Heart right ventricle (tissue), 16 donors: ENCODE measurements around the gene MATCAP1. TPM values are rescaled to one million over a fixed set of nuclear protein-coding genes. Genes with fewer than 3 reads are reported as not detected.

ENCODE experiments used
- ATAC-seq, 8 donors: fragments of 200-7000 bp; cut with Tn5 transposase; one replicate each; pipeline ENCODE4 v1.9.1; 2020; ENCODE audit warnings: mild to moderate bottlenecking in 8 of 8, moderate library complexity in 8 of 8, moderate number of reproducible peaks in 1 of 8
- DNase-seq, 2 donors: peaks; one replicate each; pipeline ENCODE4 v3.0.0-alpha.2; 2020
- H3K27ac ChIP-seq, 10 donors: fragments of 200-600 bp; sonication (generic) in 2 of 10; one replicate each; pipeline versions ENCODE4 v1.5.0 to v1.8.0; 2020 to 2022; ENCODE audit warnings: mild to moderate bottlenecking in 3 of 10
- H3K27me3 ChIP-seq, 7 donors: fragments of 200-600 bp; one replicate each; pipeline ENCODE4 v1.8.0; 2021 to 2022; ENCODE audit warnings: mild to moderate bottlenecking in 2 of 7
- H3K36me3 ChIP-seq, 9 donors: fragments of 200-600 bp; sonication (generic) in 1 of 9; one replicate each; pipeline versions ENCODE4 v1.5.0 to v1.8.0; 2020 to 2022; ENCODE audit warnings: mild to moderate bottlenecking in 2 of 9
- H3K4me1 ChIP-seq, 9 donors: fragments of 200-600 bp; sonication (generic) in 1 of 9; one replicate each; pipeline versions ENCODE4 v1.5.0 to v1.8.0; 2020 to 2022; ENCODE audit warnings: mild to moderate bottlenecking in 4 of 9
- H3K4me3 ChIP-seq, 10 donors: fragments of 200-600 bp; sonication (generic) in 2 of 10; one replicate each; pipeline versions ENCODE4 v1.5.0 to v1.8.0; 2020 to 2022; ENCODE audit warnings: mild to moderate bottlenecking in 7 of 10, moderate library complexity in 2 of 10
- H3K9me3 ChIP-seq, 11 donors: fragments of 200-600 bp in 10 of 11; sonication (generic) in 2 of 11; one replicate each; pipeline versions ENCODE4 v1.5.0 to v1.8.0; 2013 to 2022; ENCODE audit warnings: mild to moderate bottlenecking in 2 of 11, control low read depth in 1 of 11, moderate library complexity in 1 of 11
- WGBS, 2 donors: extraction: QIAGEN DNeasy Blood & Tissue Kit; methylation state at CpG; one replicate each; pipeline ENCODE4 v1.1.7; 2013; ENCODE audit warnings: inconsistent platforms in 1 of 2; 5-methylcytosine and 5-hydroxymethylcytosine counted together
- intact Hi-C, 10 donors: fragments of 100-400 bp; cut with DNase I; formaldehyde crosslinking; loops; one replicate each; pipeline versions ENCODE4 v1.11.1 to v1.14.2; 2022
- polyA plus RNA-seq, 2 donors: library from polyadenylated mRNA; stranded (reverse); fragments of 200-250 nt; gene quantifications; one replicate each; pipeline ENCODE4 v1.2.3, GENCODE V29; 2013
- total RNA-seq, 10 donors: library from RNA; stranded (reverse); fragmentation: NEBNext Ultra II Directional in 3 of 10; extraction: Animal tissue kit (Norgen Biotek cat#: 25700) in 3 of 10; gene quantifications; one replicate each; pipeline versions ENCODE4 v1.2.1 to v1.2.4, GENCODE V29; 2021 to 2023
- TF ChIP-seq, protein P1 (sequence below), 9 donors: fragments of 200-600 bp; sonication (generic) in 2 of 9; IDR thresholded peaks; one replicate each; pipeline versions ENCODE4 v1.5.0 to v1.8.0; 2021 to 2022; ENCODE audit warnings: antibody characterized with exemption in 9 of 9, mild to moderate bottlenecking in 5 of 9, moderate library complexity in 1 of 9
- donor health status: Arrhythmogenic right ventricular cardiomyopathy.
- donor health status: ischemic (EF 13 %, LVEDD 7.1; RV severe dilation, severe dysfunction).
- donor health status: healthy with polysubstance abuse.
- donor health status: DM: no; HTN: yes; CAD: no.
- donor health status: DM: no; HTN: no; CAD: no.
- donor health status: ischemic (EF 25% LVEDD 6.9; RV normal size, moderate dysfunction).
- donor health status: ischemic (EF 25% LVEDD 5.7; RV mildly dilated, moderate dysfunction).
- donor health status: healthy.
- donor health status: DM: yes; HTN: yes; CAD: no.
- donor health status: Ischemic cardiomyopathy.
- donor health status: ischemic (EF 35%, LVEDD 5.7; RV mildly dilated, moderate dysfunction).
- donor health status: nonischemic (EF 11% LVEDD 7.7; RV severe dilation, severe dysfunction).
- donor health status: DM: yes; HTN: yes; CAD: no.
- donor health status: PGD.
- donor health status: ischemic (EF 29% LVEDD 5.4; RV normal size, mild dysfunction).
- donor health status: nonischemic (EF 23%, LVEDD 6.1; RV moderate dilation, normal function).

Gene MATCAP1
- total and polyA plus RNA-seq, 12 donors: 8.0 to 30.9 (median 13.1) TPM

DNA sequence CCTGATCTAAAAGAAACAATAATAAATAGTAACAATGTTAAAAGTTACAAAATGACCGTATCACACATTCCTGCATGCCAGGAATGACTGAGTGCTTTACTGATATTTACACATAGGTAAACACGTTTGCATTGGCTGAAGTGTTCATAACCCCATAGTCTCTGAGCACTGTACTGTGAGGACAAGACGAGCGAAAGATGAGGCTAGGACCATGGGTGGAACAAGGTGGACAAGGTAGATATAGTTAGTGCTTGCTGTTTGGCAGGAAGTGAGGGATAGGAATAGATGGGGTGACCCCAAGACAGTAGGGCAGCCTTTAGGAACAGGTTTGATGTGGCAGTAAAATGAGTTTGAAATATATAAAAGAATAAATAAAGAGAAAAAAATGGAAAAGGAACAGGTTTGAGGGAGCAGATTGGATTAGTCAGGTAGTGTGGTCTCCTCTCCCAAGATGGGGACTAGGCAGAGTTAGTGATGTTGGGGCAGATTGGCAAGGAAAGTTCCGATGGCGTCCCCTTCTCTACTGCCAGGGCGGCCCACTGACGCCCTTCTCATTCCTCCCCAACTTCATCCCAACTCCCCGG lies 7.7 kb upstream of the MATCAP1 start:
- no peaks in the 10 kb centered on the region for H3K27me3 ChIP-seq
- peaks cover 18 to 50% (median 33%) of the 10 kb centered on the region in 9 donors for H3K4me1 ChIP-seq
- TF ChIP-seq, protein P1, sequence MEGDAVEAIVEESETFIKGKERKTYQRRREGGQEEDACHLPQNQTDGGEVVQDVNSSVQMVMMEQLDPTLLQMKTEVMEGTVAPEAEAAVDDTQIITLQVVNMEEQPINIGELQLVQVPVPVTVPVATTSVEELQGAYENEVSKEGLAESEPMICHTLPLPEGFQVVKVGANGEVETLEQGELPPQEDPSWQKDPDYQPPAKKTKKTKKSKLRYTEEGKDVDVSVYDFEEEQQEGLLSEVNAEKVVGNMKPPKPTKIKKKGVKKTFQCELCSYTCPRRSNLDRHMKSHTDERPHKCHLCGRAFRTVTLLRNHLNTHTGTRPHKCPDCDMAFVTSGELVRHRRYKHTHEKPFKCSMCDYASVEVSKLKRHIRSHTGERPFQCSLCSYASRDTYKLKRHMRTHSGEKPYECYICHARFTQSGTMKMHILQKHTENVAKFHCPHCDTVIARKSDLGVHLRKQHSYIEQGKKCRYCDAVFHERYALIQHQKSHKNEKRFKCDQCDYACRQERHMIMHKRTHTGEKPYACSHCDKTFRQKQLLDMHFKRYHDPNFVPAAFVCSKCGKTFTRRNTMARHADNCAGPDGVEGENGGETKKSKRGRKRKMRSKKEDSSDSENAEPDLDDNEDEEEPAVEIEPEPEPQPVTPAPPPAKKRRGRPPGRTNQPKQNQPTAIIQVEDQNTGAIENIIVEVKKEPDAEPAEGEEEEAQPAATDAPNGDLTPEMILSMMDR (IDR thresholded peaks at IDR 0.05): no peak
- H3K27ac ChIP-seq: peak overlapping the region in 5 of 10 donors; percentile 11 to 94 (median 92)
- ATAC-seq (peak in 2 of 8 donors; percentile 2 to 8), DNase-seq (no peak)
- H3K36me3 ChIP-seq: peaks cover 3 to 36% (median 28%) of the 10 kb centered on the region in 9 donors
- H3K4me3 ChIP-seq: peak overlapping the region in 9 of 10 donors; percentile 78 to 100 (median 89)
- no peaks in the 10 kb centered on the region for H3K9me3 ChIP-seq
- WGBS, 2 donors: 28 to 31% methylated on average over 9 of the region's 9 CpGs
- intact Hi-C loops: loop anchor here in 4 of 10 donors (2.0 to 5.0 kb wide), 3 partner anchors 35 to 56 kb away; partner anchors contain the start of genes TMEM208 (in 3 of the 4), FHOD1 (in 1 of the 4) and SLC9A5 (in 1 of the 4)

DNA sequence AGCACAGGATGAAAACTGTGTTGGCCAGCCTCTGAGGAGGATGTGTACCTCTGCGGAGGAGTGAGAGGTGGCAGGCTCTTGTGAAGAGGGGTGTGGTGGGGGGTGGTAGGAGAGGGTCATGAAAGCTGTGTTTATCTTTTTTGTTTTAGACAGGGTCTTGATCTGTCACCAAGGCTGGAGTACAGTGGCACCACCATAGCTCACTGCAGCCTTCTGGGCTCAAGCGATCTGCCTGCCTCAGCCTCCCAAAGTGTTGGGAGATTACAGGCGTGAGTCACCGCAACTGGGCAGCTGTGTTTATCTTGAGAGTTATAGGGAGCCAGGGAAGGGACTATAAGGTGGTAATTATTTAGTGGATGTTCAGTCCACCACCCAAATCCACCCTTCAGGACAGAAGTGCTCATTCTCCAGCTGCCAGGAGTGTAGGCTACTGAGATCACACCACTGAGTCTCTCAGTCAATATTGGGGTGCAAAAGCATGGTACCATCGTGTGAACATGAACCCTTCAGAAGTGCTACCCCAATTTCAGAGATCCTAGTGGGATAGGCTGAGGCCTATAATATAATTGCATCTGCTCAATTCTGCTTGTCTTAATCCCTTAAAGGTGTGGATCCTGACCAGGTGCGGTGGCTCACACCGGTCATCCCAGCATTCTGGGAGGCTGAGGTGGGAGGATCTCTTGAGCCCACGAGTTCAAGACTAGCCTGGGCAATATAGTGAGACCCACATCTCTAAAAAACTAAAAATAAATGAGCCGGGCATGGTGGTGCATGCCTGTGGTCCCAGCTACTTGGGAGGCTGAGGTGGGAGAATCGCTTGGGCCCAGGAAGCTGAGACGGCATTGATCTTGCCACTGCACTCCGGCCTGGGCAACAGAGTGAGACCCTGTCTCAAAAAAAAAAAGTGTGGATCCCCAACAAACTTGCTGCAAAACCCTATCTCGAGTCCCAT lies 7.0 kb upstream of the MATCAP1 start:
- no peak for ATAC-seq
- DNase-seq: no peak
- Histone ChIP-seq H3K27ac (peak overlapping the region in 8 of 10 donors; percentile 31 to 72 (median 46)), H3K27me3 (no peaks in the 10 kb centered on the region), H3K4me1 (peaks cover 18 to 53% (median 37%) of the 10 kb centered on the region in 9 donors), H3K36me3 (peaks cover 0 to 28% (median 20%) of the 10 kb centered on the region in 9 donors), H3K9me3 (no peaks in the 10 kb centered on the region), H3K4me3 (peak overlapping the region in 4 of 10 donors; percentile 32 to 45 (median 40))
- TF ChIP-seq, protein P1 (IDR thresholded peaks at IDR 0.05): no peak
- intact Hi-C loops: loop anchor here in 4 of 10 donors (2.0 to 5.0 kb wide), 3 partner anchors 36 to 57 kb away; partner anchors contain the start of genes TMEM208 (in 3 of the 4), FHOD1 (in 1 of the 4) and SLC9A5 (in 1 of the 4)
- WGBS, 2 donors: 68 to 77% methylated on average over 13 of the region's 13 CpGs

DNA sequence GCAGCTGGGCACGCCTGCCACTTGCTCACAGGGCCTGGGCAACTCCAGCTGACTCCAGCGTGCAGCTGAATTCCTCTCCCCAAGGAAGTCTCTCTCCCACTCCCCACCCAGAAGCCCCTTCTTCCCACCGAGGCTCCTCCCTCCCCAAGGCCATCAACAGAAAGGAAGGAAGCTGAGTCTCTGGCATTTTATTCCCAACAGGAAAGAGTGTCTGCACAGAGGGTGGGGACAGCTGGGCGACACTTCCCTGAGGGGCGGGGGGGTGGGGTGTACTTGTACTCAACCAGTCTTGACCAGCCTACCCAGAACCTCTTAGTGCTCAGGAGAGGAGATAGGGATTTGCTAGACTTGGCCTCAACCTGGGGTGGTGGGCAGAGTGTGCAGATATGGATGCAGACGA lies 6.3 kb upstream of the MATCAP1 start, which contains the start of gene EXOC3L1:
Gene EXOC3L1 (minus strand): TSS at position 96 of the 400 bp plus-strand sequence. CDS start 460 bp downstream, outside the sequence.
- H3K9me3 ChIP-seq: no peaks in the 10 kb centered on the region
- DNase-seq (no peak), ATAC-seq (no peak)
- peaks cover 0 to 1% (median 0%) of the 10 kb centered on the region in 7 donors for H3K27me3 ChIP-seq
- H3K36me3 ChIP-seq: peaks cover 0 to 21% (median 13%) of the 10 kb centered on the region in 9 donors
- TF ChIP-seq, protein P1 (IDR thresholded peaks at IDR 0.05): no peak
- intact Hi-C loops: loop anchor here in 4 of 10 donors (2.0 to 5.0 kb wide), 3 partner anchors 37 to 57 kb away; partner anchors contain the start of genes TMEM208 (in 3 of the 4), FHOD1 (in 1 of the 4) and SLC9A5 (in 1 of the 4)
- peak within 1 kb of the TSS in 9 of 10 donors; percentile 31 to 72 (median 47) for H3K27ac ChIP-seq
- WGBS, 2 donors: 31 to 41% methylated on average over 6 of the region's 6 CpGs
- H3K4me1 ChIP-seq: peaks cover 21 to 56% (median 43%) of the 10 kb centered on the region in 9 donors
- H3K4me3 ChIP-seq: peak within 1 kb of the TSS in 9 of 10 donors; percentile 5 to 45 (median 30)
